GM12891 (cell line): ENCODE measurements around the gene RALGAPA2.

Experiments
- PAX5 ChIP-seq: IDR thresholded peaks from 2 replicates; pipeline ENCODE4 v1.6.1; 2011; ENCODE audit warnings: low read length, moderate library complexity, mild to moderate bottlenecking; ENCODE audit not compliant: insufficient read depth, severe bottlenecking
- POLR2A ChIP-seq: IDR thresholded peaks from 2 replicates; pipeline ENCODE4 v1.6.1; 2011; ENCODE audit warnings: low read depth, low read length, control low read depth
- POLR2AphosphoS5 ChIP-seq: IDR thresholded peaks from 2 replicates; pipeline ENCODE4 v1.6.1; 2011; ENCODE audit warnings: low read depth, low read length, control low read depth
- SPI1 ChIP-seq: IDR thresholded peaks from 2 replicates; pipeline ENCODE4 v1.6.1; 2011; ENCODE audit warnings: low read depth, low read length, control low read depth
- TAF1 ChIP-seq: IDR thresholded peaks from 2 replicates; pipeline ENCODE4 v1.6.1; 2011; ENCODE audit warnings: low read depth, low read length, control low read depth

DNA sequence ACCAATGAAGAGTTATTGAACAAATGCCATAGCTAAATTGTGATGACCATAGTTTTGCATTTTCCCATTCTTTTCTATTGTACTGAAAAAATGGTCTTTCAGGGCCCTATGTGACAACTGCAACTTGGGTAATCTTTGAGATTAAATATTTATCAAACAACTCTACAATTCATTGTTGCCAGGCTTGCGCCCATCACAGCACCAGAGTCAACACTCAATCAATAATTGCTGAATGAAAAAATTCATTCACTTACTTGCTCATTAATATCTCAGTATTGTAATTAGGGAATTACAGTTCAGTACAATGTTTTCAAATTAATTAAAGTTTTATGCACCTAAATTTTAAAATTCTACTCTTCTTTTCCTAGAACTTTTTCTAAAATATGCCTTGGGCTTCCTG, 7.7 kb upstream of the RALGAPA2 start:
- TF ChIP-seq POLR2A (no peak), SPI1 (no peak), POLR2AphosphoS5 (no peak), PAX5 (no peak), TAF1 (no peak)
